Measurements from ENCODE around the gene C2CD2L.
"Not testable (repeated sequence)": the region's sequence is repeated elsewhere in the genome, so short reads cannot be mapped to it uniquely, and the experiment has no call there.

C2CD2L gene

DNA sequence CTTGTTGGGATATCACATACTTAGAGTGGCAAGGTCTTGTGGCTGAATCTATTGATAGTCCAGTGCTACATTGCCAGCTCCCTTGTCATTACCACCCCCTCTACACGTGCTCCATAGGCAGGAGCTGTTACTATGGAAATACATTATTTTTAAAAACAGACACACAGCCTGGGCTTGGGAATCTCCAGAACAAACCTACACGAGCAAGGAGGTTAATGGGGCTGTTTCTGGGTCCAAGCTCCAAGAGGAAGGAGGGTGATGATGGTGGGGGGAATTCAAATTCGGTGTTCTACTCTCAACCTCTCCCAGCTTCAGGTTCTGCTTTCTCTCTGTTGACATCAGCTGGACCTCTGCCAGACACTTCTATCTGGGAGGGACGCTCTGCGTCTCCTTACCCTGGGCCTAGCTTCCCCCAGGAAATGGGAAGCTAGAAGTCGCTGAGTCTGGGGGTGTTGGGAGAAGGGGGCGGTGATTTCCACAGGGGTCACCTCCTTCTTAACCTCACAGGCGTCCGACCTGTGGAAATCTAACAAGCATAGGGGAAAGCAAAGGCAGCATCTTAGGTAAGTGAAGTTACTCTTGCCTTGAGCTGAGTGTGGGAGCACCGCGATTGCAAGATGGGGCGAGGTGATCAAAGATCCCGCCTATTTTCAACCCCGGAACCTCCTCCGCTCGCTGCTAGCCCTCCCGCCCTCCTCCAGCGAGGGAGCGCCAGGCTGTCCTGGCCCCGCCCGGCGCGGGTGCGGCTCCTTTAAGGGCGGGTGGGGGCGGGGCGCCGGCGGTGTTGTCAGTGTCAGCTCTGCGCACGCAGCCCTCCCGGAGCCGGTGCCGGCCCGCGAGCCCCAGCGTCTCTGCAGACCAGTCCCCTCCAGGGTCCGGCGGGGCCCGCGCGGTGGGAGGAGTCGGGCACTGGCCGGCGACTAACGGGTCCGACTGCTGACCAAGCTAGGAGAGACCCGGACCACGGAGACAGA lies at the start of gene C2CD2L:
Gene C2CD2L (plus strand): TSS at position 781 of the 974 bp plus-strand sequence. CDS start 398 bp downstream, outside the sequence.
- no peaks in the 10 kb centered on the region for H3K9me3 ChIP-seq (ENCODE audit: control insufficient read depth, insufficient read depth, low read length)

DNA sequence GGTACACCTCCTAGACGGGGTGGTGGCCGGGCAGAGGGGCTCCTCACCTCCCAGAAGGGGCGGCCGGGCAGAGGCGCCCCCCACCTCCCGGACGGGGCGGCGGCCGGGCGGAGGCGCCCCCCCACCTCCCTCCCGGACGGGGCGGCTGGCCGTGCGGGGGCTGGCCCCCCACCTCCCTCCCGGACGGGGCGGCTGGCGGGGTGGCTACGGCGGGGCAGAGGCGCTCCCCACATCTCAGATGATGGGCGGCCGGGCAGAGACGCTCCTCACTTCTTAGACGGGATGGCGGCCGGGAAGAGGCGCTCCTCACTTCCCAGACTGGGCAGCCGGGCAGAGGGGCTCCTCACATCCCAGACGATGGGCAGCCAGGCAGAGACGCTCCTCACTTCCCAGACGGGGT lies 48.0 kb upstream of the C2CD2L start:
- not testable (repeated sequence) for H3K36me3 ChIP-seq (ENCODE audit: insufficient read depth, low read length); H3K9ac ChIP-seq (ENCODE audit: low read depth, low read length); H3K4me1 ChIP-seq (ENCODE audit: insufficient read depth, low read length); H3K9me3 ChIP-seq (ENCODE audit: control insufficient read depth, insufficient read depth, low read length)

More for the DNA sequence above, at the start of gene C2CD2L:
- Histone ChIP-seq H3K9ac (ENCODE audit: low read depth, low read length) (peak within 1 kb of the TSS; percentile 71), H3K36me3 (ENCODE audit: insufficient read depth, low read length) (no peaks in the 10 kb centered on the region), H3K4me1 (ENCODE audit: insufficient read depth, low read length) (peaks cover 9% of the 10 kb centered on the region)

DNA sequence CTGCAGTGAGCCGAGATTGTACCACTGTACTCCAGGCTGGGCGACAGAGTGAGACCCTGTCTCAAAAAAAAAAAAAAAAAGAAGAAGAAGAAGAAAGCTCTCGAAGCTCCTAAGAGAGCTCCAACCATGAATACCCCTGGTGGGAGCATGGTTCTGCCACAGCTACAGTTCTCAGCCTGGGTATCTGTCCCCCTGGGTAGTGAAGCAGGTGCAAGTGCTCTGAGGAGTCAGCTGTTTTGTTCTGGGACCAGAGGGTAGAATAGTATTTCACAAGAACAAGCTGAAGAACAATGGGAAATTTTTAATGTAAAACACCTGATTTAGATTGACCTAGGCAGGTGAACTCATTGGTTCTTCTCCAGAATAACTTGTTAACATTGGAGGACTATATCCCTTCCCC lies 45.9 kb upstream of the C2CD2L start:
- Histone ChIP-seq H3K4me1 (ENCODE audit: insufficient read depth, low read length) (no peaks in the 10 kb centered on the region), H3K9me3 (ENCODE audit: control insufficient read depth, insufficient read depth, low read length) (no peaks in the 10 kb centered on the region), H3K9ac (ENCODE audit: low read depth, low read length) (no peak overlapping the region), H3K36me3 (ENCODE audit: insufficient read depth, low read length) (no peaks in the 10 kb centered on the region)

DNA sequence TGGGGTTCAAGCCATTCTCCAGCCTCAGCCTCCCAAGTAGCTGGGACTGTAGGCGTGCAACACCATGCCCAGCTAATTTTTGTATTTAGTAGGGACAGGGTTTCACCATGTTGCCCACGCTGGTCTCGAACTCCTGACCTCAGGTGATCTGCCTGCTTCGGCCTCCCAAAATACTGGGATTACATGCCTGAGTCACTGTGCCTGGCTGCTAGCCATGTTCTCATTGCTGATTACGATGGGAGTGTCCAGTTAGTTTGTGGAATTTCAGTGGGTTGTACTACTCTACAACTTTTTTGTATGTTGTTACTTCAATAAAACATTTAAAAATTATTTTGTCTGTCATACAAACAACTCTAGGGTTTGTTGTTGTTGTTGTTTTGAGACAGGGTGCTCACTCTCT lies 44.4 kb upstream of the C2CD2L start:
- H3K36me3 ChIP-seq (ENCODE audit: insufficient read depth, low read length), result no peaks in the 10 kb centered on the region
- no peaks in the 10 kb centered on the region for H3K9me3 ChIP-seq (ENCODE audit: control insufficient read depth, insufficient read depth, low read length)
- H3K9ac ChIP-seq (ENCODE audit: low read depth, low read length), result no peak overlapping the region
- H3K4me1 ChIP-seq (ENCODE audit: insufficient read depth, low read length), result no peaks in the 10 kb centered on the region

DNA sequence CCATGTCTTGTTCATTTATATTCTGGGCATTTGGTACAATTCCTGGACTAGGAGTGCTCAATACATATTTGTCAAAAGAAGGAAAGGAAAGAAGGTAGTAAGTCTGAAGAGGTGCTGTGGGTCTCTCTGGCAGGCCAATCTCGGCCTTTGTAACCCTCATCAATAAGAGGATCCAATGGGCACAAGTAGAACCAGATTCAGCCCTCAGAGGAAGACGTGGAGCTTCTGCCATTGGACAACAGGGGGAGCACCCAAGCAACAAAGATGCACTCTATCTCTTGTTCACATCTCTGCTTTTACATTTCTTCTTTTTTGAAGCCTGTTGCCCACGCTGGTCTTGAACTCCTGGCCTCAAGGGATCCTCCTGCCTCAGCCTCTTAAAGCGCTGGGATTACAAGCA lies 41.8 kb upstream of the C2CD2L start:
- no peaks in the 10 kb centered on the region for H3K36me3 ChIP-seq (ENCODE audit: insufficient read depth, low read length)
- no peak overlapping the region for H3K9ac ChIP-seq (ENCODE audit: low read depth, low read length)
- H3K9me3 ChIP-seq (ENCODE audit: control insufficient read depth, insufficient read depth, low read length), result no peaks in the 10 kb centered on the region
- H3K4me1 ChIP-seq (ENCODE audit: insufficient read depth, low read length), result no peaks in the 10 kb centered on the region

- Histone ChIP-seq H3K9ac (ENCODE audit: low read depth, low read length) (peak within 1 kb of the TSS; percentile 82), H3K9me3 (ENCODE audit: control insufficient read depth, insufficient read depth, low read length) (no peaks in the 10 kb centered on the region), H3K36me3 (ENCODE audit: insufficient read depth, low read length) (no peaks in the 10 kb centered on the region)
These were observed 39.5 kb upstream of the C2CD2L start, which contains the start of gene VPS11 for GRCh38 chr11:119067371-119068222. Gene VPS11 (plus strand): TSS chr11:119067818. CDS start chr11:119067824, 6 bp downstream.

DNA sequence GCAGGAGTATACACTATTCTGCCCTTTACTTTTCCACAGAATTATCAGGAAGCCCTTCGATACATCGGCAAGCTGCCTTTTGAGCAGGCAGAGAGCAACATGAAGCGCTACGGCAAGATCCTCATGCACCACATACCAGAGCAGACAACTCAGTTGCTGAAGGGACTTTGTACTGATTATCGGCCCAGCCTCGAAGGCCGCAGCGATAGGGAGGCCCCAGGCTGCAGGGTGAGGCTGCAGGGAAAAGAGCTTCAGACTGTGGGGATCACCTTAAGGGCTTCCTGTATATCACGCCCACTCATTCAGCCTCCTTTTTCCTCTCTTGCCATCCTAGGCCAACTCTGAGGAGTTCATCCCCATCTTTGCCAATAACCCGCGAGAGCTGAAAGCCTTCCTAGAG lies 29.3 kb upstream of the C2CD2L start:
- Histone ChIP-seq H3K36me3 (ENCODE audit: insufficient read depth, low read length) (peaks cover 19% of the 10 kb centered on the region), H3K4me1 (ENCODE audit: insufficient read depth, low read length) (no peaks in the 10 kb centered on the region)

More at GRCh38 chr11:119067371-119068222, 39.5 kb upstream of the C2CD2L start, which contains the start of gene VPS11:
- H3K4me1 ChIP-seq (ENCODE audit: insufficient read depth, low read length), result no peaks in the 10 kb centered on the region

DNA sequence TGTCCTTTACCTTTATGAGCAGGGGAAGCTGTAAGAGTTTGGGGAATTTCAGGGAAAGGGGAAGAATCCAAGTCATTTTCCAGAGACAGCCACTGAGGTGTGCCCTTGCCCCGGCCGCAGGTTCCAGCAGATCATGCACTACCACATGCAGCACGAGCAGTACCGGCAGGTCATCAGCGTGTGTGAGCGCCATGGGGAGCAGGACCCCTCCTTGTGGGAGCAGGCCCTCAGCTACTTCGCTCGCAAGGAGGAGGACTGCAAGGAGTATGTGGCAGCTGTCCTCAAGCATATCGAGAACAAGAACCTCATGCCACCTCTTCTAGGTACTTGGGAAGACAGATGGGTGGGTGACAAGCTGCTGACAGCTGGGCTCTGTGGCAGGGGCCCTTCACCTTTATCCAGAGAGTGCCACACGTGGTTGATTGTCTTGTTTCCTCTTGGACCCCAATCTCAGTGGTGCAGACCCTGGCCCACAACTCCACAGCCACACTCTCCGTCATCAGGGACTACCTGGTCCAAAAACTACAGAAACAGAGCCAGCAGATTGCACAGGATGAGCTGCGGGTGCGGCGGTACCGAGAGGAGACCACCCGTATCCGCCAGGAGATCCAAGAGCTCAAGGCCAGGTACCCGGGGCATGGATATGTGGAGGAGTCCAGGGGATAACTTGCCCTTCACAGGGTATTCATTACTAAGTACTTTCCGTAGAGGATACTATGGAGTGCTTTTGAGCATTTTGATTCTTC lies 28.3 kb upstream of the C2CD2L start:
- H3K4me1 ChIP-seq (ENCODE audit: insufficient read depth, low read length), result no peaks in the 10 kb centered on the region
- H3K9me3 ChIP-seq (ENCODE audit: control insufficient read depth, insufficient read depth, low read length), result no peaks in the 10 kb centered on the region
- no peak overlapping the region for H3K9ac ChIP-seq (ENCODE audit: low read depth, low read length)
- peaks cover 13% of the 10 kb centered on the region for H3K36me3 ChIP-seq (ENCODE audit: insufficient read depth, low read length)

More for the DNA sequence above, 29.3 kb upstream of the C2CD2L start:
- Histone ChIP-seq H3K9ac (ENCODE audit: low read depth, low read length) (no peak overlapping the region), H3K9me3 (ENCODE audit: control insufficient read depth, insufficient read depth, low read length) (no peaks in the 10 kb centered on the region)

- Histone ChIP-seq H3K9ac (ENCODE audit: low read depth, low read length) (no peak overlapping the region), H3K36me3 (ENCODE audit: insufficient read depth, low read length) (peaks cover 9% of the 10 kb centered on the region), H3K9me3 (ENCODE audit: control insufficient read depth, insufficient read depth, low read length) (no peaks in the 10 kb centered on the region), H3K4me1 (ENCODE audit: insufficient read depth, low read length) (no peaks in the 10 kb centered on the region)
These were observed 25.4 kb upstream of the C2CD2L start for GRCh38 chr11:119081682-119082260.

DNA sequence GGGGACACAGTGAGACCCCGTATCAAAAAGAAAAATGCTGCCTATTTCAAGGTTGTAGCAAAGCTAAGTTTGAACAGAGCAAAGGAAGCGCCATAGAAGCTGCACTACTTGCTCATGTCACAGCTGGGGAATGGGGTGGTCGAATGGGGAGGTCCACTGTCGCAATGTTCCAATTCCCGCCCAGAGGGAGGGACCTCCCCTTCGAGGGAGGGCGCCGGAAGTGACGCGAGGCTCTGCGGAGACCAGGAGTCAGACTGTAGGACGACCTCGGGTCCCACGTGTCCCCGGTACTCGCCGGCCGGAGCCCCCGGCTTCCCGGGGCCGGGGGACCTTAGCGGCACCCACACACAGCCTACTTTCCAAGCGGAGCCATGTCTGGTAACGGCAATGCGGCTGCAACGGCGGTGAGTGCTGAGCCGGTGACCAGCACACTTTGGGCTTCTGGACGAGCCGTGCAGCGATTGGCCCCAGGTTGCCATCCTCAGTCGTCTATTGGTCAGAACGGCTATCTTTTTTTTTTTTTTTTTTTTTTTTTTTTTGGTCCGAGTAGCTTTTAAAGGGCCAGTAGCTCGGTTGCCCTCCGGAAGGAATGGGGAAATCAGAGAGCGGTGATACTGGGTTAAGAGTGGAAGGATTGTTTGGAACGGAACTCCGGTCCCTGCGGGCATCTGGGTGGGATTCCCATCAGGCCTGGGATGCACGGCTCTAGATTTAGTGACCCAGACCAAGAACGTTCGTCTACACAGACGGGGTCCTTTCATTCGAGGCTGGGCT lies 22.3 kb upstream of the C2CD2L start, which contains the start of gene HMBS:
Gene HMBS (plus strand): TSS at position 219 of the 774 bp plus-strand sequence. CDS start 153 bp downstream, at position 372.
- no peaks in the 10 kb centered on the region; the same call in 1 of the 2 replicates for H3K36me3 ChIP-seq (ENCODE audit: insufficient read depth, low read length)
- no peaks in the 10 kb centered on the region for H3K9me3 ChIP-seq (ENCODE audit: control insufficient read depth, insufficient read depth, low read length)
- peak within 1 kb of the TSS; percentile 99 for H3K9ac ChIP-seq (ENCODE audit: low read depth, low read length)
- no peaks in the 10 kb centered on the region for H3K4me1 ChIP-seq (ENCODE audit: insufficient read depth, low read length)

DNA sequence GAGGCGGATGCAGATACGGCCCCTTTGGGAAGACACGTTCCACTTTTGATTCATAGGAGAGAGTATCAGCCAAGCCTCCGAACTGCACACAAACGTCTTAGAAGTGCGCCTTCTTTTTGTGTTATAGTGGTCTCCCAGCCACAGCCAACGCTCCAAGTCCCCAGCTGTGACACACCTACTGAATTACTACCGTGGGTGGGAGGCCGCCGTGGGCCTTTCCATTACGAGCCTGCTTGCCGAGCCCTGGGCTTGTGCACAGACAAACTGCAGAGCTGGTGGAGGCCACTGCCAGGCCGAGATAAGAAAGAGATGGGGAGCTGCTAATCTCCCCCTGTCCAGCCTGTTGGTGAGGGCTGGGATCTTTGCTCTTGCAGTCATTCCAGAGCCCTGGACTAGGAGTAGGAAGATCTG lies 21.7 kb upstream of the C2CD2L start:
- Histone ChIP-seq H3K36me3 (ENCODE audit: insufficient read depth, low read length) (no peaks in the 10 kb centered on the region; the same call in 1 of the 2 replicates), H3K9me3 (ENCODE audit: control insufficient read depth, insufficient read depth, low read length) (no peaks in the 10 kb centered on the region), H3K9ac (ENCODE audit: low read depth, low read length) (peak overlapping the region; percentile 99), H3K4me1 (ENCODE audit: insufficient read depth, low read length) (no peaks in the 10 kb centered on the region)

DNA sequence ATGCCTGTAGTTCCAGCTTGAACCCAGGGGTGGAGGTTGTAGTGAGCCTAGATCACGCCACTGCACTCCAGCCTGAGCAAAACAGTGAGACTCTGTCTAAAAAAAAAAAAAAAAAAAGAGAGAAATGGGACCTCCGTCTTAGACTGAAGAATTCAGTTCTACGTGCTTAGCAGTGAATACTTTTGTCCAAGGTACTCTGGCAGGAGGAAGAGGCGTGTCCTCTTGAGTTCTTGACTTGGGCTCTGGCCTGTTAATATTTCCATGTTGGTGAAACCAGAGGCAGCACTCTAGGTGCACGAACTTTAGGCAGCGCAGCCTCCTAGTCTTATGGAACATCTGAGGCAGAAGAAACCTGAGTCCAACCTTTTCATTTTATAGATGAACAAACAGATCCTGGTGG lies 20.0 kb upstream of the C2CD2L start:
- H3K9me3 ChIP-seq (ENCODE audit: control insufficient read depth, insufficient read depth, low read length), result no peaks in the 10 kb centered on the region
- no peak overlapping the region for H3K9ac ChIP-seq (ENCODE audit: low read depth, low read length)
- no peaks in the 10 kb centered on the region for H3K4me1 ChIP-seq (ENCODE audit: insufficient read depth, low read length)
- no peaks in the 10 kb centered on the region; the same call in 1 of the 2 replicates for H3K36me3 ChIP-seq (ENCODE audit: insufficient read depth, low read length)

GRCh38 chr11:119087747-119088241 lies 19.4 kb upstream of the C2CD2L start:
- Histone ChIP-seq H3K4me1 (ENCODE audit: insufficient read depth, low read length) (no peaks in the 10 kb centered on the region), H3K9me3 (ENCODE audit: control insufficient read depth, insufficient read depth, low read length) (no peaks in the 10 kb centered on the region), H3K36me3 (ENCODE audit: insufficient read depth, low read length) (no peaks in the 10 kb centered on the region; the same call in 1 of the 2 replicates), H3K9ac (ENCODE audit: low read depth, low read length) (no peak overlapping the region)

Data from ES-I3 (cell line).